GM10266 (cell line): ENCODE data around the gene GRM7.
A peak's percentile ranks its signal among the peaks of the same experiment; 100 is the strongest.

ENCODE experiments used
- DNase-seq: peaks from one replicate; pipeline ENCODE4 v3.0.0; 2012; ENCODE audit errors: extremely low spot score
- TF ChIP-seq, protein P1 (sequence below): IDR thresholded peaks from 2 replicates; pipeline ENCODE4 v1.5.1; 2012; ENCODE audit warnings: mild to moderate bottlenecking, low read depth; ENCODE audit not compliant: control insufficient read depth, insufficient read depth; ENCODE audit errors: missing control alignments

GRM7 gene

DNA sequence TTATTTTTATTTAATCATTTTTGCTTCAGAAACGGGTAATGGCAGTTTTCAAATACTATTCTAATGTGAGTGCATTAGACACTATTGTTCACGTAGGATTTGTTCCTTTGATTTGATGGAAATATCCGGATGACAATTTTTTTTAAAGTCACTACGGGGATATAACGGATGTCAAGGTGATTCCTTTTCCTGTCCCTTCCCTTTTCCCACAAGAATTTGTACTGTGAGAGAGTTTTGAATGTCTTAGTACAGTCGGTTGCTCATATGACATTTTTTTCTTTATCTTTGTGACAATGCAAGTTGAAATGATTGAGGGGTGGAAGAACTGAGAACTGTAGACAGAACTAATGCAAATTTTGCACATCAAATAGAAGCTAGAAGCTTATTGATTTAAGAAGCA lies 209.5 kb downstream of the GRM7 start:
- no peak for DNase-seq
- TF ChIP-seq, protein P1, sequence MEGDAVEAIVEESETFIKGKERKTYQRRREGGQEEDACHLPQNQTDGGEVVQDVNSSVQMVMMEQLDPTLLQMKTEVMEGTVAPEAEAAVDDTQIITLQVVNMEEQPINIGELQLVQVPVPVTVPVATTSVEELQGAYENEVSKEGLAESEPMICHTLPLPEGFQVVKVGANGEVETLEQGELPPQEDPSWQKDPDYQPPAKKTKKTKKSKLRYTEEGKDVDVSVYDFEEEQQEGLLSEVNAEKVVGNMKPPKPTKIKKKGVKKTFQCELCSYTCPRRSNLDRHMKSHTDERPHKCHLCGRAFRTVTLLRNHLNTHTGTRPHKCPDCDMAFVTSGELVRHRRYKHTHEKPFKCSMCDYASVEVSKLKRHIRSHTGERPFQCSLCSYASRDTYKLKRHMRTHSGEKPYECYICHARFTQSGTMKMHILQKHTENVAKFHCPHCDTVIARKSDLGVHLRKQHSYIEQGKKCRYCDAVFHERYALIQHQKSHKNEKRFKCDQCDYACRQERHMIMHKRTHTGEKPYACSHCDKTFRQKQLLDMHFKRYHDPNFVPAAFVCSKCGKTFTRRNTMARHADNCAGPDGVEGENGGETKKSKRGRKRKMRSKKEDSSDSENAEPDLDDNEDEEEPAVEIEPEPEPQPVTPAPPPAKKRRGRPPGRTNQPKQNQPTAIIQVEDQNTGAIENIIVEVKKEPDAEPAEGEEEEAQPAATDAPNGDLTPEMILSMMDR = no peak

DNA sequence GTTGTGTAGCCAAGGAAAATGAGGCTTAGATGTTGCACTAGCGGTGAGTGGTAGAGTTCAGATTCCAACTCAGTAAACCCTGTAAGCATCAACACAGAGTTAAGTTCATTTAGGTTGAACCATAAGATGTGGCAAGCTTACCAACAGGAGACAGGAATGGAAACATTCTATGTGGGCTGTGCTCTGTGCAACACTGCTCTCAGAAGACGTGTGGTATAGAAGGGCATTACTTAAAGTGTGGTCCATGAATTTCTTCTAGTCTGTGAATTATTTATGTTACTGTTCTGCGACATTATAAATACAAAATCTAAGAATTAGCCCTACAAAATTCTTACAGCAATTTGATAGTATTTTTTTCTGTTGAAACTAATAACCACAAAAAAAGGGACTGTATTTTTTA lies 213.3 kb downstream of the GRM7 start:
- TF ChIP-seq, protein P1 = no peak
- no peak for DNase-seq

DNA sequence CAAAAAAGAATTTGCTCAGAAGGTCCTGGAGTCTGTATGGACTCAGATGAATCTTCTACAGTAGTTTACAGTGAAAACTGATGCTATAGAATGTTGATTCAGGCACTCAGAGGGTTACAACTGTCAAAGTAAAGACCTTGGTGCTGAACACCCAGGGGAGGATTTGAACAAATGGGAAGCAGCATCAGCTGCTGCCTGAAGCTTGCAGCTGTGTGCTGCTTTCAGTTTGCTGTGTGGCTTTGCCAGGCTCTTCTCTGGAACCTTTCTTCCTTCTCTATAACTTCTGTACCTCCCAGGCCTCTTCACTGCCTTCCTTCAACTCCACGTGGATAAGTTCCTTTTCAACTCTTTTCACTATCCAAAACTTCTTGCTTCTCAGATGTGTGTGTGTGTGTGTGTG lies 214.2 kb downstream of the GRM7 start:
- TF ChIP-seq, protein P1 = no peak
- DNase-seq = no peak

DNA sequence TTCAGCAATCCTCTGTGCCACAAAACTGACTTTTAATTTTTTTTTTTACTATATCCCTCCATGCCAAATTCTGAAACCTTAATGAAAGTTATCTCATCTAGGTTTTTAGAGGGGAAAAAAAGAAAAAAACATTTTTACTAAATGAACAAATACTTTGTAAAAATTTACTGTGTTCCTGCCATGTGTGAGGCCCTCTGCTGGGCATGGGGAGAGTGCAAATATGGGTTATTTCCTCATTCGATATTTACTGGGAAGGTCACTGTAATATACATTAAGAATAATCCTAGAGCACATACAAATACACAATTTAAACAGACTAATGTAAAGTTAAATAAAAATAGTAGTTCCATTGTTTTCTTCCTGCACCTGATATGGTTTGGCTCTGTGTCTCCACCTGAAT lies 215.0 kb downstream of the GRM7 start:
- TF ChIP-seq, protein P1 = peak; percentile 25

DNA sequence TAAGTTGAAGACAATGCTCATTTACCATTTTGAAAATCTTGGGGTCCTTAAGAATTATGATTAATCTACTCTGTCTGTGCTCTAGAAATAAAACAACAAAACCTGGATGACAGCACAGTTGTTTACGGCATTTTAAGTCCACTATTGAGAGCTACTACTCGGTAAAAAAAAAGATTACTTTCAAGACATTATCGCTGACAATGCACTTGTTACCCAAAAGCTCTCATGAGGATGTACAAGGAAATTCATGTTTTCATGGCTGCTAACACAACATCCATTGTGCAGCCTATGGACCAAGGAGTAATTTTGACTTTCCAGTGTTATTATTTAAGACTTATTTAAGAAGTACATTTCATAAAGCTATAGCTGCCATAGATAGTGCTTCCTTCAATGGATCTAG lies 221.3 kb downstream of the GRM7 start:
- TF ChIP-seq, protein P1 = no peak
- no peak for DNase-seq

More for the DNA sequence above, 215.0 kb downstream of the GRM7 start:
- no peak for DNase-seq

DNA sequence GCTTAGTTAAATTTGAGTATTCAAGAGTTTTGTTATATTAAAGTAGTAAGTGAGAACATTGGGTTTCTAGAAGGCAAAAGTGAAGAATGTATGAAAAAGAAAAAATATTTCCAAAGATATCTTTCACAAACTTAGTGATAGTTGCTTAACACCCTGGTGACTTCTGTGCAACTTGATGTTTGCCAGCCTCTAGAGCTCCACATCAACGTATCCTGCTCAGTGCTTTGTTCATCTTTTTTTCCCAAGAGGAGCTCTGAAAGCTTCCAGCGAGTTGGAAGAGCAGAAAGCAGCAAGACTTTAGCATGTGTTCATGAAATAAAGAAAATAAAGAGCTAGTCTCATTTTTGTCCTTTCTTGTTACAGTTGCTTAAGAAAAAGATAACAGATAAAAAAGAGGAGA lies 225.5 kb downstream of the GRM7 start:
- no peak for DNase-seq
- TF ChIP-seq, protein P1 = no peak

DNA sequence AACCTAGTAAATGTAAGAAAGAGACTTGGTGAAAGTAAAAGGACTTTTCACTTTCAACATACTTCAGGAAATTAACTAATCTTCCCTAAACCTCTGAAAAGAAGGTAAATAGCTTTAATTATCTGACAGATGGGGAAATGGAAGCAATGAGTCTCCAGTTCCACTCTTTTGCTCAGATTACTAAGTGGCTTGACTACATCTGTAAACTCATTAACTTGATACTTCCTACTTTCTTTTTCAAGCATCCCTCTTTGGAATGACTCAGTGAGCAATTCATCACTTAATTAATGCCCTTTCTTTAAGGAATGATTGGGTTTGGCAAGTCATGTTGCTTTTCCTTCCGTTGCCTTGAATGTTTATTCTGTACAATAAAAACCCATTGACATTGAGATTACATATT lies 234.2 kb downstream of the GRM7 start:
- TF ChIP-seq, protein P1 = no peak
- DNase-seq = no peak
